DMS53 (cell line): Measurements from ENCODE around the gene ACAD8.

ENCODE experiments used
- DNase-seq: peaks from one replicate; lab custom pipeline; 2025; lab: John Stamatoyannopoulos, UW

ACAD8 gene

DNA sequence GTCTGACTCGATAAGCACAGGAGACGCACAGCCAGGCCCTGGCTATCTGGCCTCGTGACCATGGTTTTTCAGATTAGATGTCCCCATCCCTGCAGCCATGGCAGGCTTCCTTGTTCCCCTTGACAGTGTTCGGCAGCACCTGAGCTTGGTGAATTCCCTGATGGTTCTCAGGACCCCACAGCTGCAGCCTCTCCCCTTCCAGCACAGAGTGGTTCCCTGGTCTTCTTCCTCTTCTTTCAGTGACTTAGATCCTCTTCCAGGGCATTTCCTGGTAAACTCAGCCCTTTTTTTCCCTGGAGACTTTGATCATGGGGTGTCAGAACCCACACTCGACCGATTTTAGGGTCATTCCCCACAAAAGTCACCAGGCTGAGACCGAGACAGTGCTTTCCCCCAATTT is 37.3 kb downstream of the ACAD8 start:
- DNase-seq = no peak

DNA sequence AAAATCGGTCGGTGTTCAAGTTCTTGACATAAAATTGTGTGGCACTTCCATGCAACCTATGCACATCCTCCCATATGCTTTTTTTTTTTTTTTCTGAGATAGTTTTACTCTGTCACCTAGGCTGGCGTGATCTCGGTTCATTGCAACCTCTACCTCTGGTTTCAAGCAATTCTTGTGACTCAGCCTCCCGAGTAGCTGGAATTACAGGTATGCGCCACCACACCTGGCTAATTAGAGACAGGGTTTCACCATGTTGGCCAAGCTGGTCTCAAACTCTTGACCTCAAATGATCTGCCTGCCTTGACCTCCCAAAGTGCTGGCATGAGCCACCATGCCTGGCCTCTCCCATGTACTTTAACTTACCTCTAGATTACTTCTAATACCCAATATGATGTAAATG is 37.8 kb downstream of the ACAD8 start:
- no peak for DNase-seq

DNA sequence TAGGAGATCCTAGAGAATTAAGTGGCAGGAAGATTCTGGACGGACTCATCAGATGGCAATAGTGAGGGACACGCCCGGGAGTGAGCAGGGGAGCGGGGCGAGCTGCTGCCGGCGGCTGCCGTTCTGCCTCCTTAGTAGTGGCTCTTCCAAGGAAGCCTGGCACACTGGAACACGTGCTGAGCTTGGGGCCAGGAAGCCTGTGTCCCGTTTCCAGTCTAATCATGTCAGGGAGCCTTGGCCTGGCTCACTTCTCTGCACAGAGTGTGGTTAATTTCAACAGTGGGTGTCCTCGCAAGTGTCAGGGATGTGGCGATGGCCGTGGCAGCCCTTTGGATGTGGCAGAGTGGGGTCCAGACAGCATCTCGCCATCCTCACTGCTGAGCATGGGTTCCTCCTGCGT is 39.3 kb downstream of the ACAD8 start:
- no peak for DNase-seq

DNA sequence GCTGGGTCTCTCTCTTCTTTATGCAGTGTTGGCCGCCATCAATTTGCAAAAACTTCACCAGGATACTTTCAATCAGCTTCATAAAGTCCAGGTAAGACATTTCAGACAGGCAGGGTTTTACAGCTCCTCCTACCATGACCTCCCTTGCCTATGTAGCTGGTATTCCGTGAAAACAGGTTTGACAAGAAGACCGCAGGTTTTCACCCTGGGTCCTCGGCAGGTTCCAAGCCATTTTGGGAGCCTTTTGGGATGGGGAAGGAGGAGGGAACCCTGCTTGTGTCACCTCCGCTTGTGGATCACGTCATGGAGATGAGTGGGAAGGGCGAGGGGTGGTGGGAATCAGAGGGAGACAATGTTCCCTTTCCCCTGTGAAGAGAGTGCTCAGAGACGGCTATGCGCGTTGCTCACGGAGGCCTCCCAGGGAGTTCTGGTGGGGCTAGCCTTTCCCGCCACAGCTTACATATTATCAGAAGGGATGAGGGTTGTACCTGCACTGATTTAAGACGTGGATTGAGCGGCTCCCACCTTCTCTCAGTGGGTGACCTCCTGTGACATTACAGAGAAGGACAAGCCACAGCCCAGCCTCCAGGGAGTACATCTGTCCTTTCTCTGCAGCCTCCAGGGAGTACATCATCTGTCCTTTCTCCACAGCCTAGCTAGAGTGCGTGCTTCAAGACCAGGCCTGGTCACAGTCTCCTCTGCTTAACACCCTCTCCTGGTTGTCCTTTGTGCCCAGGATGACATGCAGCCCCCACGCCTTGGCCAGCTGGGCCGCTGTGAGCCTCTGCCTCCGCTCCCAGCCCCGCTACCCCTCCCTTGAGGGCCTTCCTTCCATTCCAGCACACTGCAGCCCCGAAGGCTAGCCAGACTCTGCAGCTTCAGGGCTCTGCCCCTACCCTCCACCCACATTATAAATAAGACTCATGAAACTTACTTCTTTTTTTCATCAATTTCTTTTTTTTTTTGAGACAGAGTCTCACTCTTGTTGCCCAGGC is 40.0 kb downstream of the ACAD8 start:
- DNase-seq = peak; percentile 27

DNA sequence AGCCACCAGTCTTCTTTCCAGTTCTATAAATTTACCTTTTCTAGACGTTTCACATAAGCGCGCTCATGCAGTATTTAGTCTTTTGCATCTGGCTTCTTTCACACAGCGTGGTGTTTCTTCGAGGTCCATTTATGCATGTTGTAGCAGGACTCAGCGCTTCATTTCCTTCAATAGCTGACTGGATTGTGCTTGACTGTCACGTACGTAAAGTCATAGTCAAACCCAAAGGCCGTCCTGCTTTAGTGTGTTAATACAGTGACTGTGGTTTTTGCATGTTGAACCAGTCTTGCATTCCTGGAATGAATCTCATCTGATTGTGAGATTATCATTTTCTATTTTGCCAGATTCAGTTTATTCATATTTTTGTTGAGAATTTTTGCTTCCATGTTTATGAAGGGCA is 41.3 kb downstream of the ACAD8 start:
- DNase-seq = no peak

DNA sequence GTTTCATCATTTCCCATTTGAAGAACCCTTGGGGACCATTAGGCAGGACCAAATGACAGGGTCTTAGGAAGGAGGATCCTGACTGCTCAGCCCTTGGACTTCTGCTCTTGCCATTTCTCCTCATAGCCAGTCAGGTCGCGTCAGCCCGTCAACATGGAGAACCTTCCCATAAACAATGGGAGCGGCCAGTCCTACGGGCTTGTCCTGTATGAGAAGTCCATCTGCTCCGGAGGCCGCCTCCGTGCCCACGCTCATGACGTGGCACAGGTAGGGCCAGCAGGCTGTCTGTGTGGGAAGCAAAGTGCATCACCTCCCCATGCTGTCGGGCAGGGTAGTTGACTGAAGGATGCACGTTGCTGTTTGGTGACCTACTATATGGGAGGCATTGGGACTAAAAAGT is 58.9 kb downstream of the ACAD8 start:
- DNase-seq = no peak

DNA sequence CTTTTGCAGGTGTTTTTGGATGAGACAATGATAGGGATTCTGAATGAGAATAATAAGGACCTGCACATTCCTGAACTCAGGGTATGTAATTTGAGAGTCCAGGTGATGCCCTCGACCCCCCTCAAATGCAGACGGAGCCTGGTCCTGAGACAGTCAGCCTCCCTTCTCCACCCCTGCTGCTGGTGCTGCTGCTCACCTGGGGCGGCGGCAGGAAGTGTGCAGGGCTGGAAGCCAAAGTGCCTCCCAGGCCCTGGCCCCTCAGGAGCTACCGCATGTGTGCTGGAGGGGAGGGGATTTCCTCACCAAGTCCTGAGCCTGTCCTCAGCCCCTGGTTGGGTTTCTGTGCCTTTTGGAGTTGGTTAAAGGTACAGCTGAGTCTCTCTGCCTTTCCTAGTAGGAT is 59.4 kb downstream of the ACAD8 start:
- no peak for DNase-seq

DNA sequence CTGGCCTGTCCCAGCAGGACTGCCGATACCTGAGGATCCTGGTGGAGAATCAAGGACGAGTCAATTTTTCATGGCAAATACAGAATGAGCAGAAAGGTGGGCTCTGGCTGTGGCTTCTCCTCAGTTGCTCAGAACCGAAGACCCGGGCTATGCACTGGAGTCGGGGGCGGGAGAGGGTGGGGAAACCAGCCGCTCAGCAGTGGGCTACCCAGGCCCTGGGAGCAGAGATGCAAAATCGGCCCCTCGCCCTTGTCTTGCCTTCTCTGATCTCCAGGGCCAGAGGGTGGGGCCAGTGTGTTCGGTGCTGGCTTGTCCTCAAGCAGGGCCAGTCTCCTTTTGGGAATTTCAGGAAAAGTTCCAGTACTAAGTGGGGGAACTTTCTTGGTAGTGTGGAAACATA is 60.0 kb downstream of the ACAD8 start:
- DNase-seq = no peak

DNA sequence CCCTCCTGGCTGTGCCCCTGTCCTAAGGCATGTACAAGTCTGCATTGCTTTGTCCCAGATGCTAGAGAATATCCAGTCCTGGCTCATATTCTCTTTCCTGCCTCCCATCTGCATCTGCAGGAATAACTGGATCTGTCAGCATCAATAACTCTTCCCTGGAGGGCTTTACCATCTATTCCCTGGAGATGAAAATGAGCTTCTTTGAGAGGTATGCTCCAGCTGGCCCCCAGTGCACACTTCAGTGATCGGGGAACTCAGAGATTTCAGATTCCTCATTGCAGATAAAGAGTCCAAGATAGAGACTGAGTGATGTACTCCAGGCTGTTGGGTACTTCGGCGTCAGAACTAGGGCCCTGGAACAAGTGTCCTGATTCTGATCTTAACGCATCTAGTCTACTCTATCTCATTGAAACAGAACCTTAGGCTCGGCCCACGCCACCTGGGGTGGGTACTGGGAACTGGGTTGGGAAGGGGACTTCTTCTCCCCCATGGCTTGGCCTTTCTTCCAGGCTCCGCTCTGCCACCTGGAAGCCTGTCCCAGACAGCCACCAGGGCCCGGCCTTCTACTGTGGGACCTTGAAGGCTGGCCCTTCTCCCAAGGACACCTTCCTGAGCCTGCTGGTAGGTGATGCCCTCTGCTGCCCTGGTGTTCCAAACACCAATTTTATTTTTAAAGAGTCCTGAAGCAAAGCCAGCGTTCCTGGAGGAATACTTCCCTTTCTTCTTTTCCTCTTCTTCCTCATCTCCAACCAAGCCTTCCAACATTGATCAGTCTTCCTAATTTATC is 60.6 kb downstream of the ACAD8 start:
- DNase-seq = no peak
